HG03280 (cell line): ENCODE measurements around the gene C19orf85.
"Not testable (repeated sequence)": the region's sequence is repeated elsewhere in the genome, so short reads cannot be mapped to it uniquely, and the experiment has no call there.

ENCODE experiments used
- ATAC-seq: cut with Tn5 transposase; IDR thresholded peaks from one replicate; pipeline ENCODE4 v1.9.1; 2021; ENCODE audit warnings: mild to moderate bottlenecking, moderate library complexity; ENCODE audit not compliant: unreplicated experiment

Gene C19orf85

DNA sequence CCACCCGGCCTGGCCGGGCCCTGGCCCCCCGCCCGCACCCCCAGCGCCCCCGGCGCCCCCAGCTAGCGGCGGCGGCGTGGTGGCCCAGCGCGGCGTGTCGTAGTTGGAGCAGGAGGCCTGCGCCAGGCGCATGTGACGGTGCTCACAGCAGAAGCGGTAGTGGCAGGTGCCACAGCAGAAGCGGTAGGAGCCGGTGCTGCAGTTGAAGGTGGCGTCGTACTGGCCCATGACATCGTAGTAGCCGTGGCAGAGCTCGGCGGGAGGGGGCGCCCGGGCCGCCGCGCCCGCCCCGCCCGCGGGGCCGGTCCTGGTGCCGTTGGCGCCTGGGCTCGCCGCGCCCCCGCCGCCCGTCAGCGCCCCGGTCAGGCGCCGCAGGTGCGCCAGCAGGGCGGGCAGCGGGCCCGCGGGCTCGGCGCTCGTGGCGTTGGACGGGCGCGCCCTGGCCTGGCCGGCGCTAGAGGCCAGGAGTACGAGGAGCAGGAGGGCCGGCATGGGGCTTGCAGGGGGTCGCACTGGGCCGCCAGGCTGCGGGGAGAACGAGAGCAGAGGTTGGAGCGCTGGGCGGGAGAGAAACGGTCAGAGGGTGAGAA is 22.1 kb downstream of the C19orf85 start:
- no peak for ATAC-seq

DNA sequence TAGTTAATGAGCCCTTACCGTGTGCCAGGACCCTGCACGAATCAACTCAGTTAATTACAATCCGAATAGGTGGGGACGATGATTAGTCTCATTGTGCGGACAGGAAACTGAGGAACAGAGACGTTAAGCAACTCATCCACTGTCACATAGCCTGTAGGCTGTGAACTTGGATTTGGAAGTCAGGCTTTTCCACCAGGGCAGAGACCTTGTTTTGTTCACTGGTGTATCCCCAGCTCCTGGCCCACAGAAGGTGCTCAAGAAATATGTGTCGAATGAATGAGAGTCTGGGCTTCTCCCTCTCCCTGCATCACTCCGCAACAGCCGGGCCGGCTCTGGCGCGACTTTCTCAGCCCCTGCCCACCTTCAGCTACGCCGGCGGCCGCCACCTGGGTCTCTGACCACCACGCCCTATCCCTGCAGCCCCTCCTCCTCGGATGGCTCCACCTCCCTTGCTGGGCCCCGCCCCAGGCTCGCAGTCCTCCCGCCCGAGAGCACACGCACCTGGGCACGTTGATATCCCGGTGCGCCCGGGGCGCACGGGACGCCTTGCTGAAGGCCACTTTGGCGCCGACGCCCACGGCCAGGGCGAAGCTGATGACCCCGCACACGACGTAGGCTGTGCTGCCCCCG is 22.7 kb downstream of the C19orf85 start:
- no peak for ATAC-seq

DNA sequence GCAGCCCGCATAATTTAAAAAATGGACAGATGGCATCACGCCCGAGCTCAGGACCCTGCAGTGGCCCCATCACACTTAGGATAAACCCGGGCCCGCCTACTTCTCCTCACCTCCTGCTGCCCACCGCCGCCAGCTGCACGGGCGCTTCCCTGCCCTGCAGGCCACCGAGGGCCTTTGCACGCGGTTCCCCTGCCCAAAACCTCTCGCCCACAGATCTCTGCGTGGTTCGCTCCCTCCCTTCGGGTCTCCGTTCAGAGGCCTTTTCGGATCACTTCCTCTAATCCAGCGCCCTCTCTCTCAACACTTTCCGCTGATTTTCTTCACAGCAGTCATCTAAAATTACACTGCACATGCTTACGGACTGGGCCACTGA is 23.2 kb downstream of the C19orf85 start:
- no peak for ATAC-seq

DNA sequence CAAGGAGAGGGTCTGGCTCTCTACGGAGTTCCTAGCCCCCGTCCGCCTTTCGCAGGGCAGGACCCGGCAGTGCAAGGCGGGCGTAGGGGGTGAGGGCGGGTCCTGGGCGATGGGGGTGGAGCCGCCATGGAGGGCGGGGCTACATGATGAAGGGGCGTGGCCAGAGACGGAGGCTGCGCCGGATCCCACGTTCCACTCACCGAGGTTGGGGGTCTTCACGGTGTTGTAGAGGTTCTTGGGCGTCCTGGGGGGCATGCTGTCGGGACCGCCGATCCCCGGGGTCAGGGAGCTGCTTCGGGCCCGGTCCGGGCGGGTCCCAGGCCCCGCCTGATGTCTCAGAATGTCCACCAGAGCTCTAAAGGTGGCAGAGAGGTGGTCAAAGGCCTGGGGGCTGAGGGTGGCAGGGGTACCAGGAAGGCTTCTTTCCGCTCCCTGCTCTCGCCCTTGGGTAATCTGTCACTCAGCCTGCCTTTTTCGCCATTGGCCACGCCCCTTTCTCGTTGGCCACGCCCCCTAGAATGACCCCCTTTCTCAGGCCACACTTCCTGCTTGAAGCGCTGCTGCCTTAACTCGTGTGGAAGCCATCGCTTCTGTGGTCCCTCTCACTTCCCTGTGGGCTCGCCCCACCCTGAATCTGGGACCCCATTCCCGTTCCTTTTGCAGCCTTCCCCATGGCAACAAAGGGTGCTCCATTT is 24.0 kb downstream of the C19orf85 start:
- ATAC-seq = no peak

DNA sequence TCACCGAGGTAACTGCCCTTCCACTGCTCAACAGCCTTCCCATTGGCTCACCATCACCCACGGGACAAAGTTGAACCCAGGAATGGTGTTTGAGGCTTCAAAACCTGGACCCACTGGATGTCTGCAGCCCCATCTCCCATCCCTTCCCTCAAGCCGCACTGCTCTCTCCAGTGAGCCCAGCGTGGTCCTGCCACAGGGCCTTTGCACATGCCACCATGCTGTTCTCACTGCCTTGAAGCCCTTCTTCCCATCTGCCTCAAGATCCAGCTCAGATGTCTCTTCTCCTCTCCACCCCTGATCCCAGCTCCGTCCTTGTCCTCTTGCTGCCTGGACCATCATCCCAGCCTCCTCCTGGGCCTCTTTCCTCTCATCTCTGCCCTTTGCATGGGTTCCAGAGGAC is 25.5 kb downstream of the C19orf85 start:
- ATAC-seq = no peak

DNA sequence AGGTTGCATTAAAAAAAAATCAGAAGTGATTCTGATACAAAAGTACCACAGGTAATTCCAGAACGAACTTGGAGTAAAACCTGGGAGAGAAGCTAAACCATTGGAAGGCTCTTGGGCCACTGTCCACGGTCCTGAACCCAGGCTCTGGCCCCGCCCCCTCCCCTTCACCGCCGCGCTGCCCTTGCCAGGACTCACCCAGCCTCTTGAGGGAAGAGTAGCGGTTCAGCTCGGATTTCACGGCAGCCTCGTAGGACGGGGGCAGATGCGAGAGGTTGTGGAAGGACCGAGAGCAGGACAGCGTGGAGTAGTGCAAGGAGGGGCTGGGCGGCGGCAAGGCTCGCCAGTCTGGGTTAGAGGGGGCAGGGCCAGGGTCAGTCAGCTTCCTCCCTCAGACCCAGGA is 27.1 kb downstream of the C19orf85 start:
- no peak for ATAC-seq

DNA sequence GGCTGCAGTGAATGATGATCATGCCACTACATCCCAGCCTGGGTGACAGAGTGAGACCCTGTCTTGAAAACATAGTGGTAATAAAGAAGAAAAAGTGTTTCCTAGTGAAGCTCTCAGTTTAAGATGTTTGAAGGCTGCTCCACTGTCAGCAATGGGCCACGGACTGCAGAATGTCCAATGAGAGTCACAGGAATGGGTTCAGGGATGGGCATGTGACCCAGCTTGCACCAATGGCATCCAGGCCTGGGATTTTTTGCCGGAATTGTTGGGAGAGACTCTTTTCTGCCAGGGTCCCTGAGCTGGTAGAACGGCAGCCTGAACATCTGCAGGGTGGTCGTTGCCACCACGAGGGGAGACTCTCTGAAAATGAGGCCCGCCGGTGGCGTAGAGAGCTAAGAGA is 27.7 kb downstream of the C19orf85 start:
- no peak for ATAC-seq

DNA sequence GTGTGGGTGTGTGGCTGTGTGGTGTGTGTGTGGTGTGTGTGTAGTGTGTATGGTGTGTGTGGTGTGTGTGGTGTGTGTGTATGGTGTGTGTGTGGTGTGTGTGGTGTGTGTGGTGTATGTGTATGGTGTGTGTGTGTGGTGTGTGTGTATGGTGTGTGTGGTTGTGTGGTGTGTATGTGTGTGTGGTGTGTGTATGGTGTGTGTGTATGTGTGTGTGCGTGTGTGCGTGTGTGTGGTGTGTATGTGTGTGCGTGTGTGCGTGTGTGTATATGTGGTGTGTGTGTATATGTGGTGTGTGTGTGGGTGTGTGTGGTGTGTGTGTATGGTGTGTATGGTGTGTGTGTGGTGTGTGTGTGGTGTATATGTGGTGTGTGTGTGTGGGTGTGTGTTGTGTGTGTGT is 29.5 kb downstream of the C19orf85 start:
- no peak for ATAC-seq

DNA sequence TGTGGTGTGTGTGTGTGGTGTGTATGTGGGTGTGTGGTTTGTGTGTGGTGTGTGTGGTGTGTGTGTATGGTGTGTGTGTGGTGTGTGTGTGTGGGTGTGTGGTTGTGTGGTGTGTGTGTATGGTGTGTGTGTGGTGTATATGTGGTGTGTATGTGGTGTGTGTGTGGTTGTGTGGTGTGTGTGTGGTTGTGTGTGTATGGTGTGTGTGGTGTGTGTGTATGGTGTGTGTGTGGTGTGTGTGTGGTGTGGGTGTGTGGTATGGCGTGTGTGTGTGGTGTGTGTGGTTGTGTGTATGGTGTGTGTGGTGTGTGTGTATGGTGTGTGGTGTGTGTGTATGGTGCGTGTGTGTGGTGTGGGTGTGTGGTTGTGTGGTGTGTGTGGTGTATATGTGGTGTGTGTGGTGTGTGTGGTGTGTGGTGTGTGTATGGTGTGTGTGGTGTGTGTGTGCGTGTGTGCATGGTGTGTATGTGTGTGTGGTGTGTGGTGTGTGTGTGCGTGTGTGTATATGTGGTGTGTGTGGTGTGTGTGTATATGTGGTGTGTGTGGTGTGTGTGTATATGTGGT is 30.1 kb downstream of the C19orf85 start:
- ATAC-seq = no peak

DNA sequence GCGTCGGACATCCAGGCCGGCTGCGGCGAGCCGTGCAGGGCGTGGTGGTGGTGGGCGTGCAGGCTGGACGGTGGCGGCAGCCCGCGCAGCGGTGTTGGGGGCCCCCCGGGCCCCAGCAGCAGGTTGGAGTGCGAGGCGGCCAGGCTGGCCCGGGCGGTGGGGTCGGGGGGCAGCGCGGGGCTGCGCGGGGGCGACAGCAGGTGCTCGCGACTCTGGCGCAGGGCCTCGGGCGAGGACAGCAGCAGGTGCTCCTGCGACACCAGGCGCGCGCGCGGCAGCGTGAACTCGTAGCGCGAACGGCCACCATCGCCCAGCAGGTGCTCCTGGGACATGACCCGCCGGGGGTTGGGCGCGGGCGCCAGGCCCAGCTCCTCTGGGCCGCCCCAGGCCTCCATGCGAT is 31.3 kb downstream of the C19orf85 start:
- ATAC-seq = no peak

DNA sequence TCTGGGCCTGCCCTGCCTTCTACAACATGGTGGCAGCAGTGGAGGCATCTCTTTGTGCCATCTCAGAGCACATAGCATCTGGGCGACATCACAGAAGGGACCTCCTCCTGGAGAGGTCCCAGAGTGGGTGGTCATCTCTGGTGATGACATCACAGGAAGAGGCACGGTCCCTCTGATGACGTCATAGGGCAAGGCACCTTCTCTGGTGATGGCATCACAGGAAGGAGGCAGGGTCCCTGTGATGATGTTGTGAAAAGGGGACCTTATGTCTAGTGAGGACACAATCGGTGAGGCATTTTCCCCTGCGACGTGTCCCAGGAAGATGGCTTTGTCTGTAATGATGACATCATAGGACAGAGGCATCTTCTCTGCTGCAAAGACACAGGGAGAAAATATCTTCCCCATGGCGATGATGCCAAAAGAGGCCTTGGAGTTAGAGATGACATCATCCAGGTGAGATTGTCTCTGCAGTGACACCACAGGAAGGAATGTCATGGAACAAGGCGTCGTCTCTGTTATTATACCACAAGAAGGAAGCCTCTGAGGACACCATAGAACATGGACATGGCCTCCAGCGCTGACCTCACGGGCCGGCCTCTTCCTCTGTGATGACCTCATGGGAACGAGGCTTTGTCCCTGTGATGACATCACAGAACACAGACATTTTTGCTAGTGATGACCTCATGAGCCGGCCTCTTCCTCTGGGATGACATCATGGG is 32.2 kb downstream of the C19orf85 start:
- no peak for ATAC-seq

DNA sequence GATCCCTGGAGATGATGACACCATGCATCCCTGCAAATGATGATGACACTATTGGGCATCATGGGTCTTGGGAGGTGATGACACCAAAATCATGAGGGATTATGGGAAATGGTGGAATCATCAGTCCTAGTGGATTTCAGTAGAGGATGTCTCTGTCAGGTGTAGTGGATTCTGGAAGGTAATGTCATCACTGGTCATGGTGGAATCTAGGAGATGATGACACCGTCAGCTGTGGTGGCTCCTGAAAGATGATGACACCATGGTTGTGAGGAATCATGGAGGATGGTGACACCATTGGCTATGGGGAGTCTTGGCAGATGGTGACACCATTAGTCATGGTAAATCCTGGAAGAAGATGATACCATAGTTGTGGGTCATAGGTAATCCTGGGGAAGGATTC is 33.4 kb downstream of the C19orf85 start:
- no peak for ATAC-seq

DNA sequence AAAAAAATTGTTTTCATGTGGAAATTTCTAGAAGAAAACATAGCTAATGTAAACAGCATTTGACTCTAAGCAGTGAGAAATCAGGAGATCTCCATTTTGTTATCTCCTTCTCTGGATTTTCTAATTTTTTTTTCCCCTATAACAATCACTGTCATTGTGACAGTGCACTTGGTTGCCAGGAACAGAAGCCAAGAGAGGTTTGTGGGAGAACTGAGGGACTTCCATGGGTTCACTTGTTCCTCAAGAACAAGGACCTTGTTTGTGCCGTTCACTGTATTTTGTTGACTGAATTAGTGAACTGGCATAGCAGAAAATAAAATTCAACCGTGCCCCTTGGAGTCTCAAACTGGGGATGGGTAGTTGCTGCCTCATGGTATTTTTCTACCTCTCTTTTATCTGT is 38.5 kb downstream of the C19orf85 start:
- no peak for ATAC-seq

DNA sequence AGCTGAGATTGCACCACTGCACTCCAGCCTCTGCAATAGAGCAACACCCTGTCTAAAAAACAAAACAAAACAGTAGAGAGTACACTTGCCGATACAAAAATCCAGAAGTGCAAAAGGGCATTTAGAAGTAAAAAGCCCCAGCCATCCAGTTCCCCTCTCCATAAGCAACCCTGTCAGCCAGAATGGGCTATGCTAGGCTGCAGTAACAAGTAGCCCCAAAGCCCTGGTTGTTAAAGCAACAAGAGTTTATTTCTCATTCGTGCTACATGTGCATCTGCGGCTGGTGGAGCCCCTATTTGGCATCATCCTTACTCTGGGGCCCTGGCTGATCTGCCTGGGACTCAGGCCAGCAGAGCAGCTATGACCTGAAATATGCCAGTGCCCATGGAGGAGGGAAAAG is 40.0 kb downstream of the C19orf85 start:
- no peak for ATAC-seq

DNA sequence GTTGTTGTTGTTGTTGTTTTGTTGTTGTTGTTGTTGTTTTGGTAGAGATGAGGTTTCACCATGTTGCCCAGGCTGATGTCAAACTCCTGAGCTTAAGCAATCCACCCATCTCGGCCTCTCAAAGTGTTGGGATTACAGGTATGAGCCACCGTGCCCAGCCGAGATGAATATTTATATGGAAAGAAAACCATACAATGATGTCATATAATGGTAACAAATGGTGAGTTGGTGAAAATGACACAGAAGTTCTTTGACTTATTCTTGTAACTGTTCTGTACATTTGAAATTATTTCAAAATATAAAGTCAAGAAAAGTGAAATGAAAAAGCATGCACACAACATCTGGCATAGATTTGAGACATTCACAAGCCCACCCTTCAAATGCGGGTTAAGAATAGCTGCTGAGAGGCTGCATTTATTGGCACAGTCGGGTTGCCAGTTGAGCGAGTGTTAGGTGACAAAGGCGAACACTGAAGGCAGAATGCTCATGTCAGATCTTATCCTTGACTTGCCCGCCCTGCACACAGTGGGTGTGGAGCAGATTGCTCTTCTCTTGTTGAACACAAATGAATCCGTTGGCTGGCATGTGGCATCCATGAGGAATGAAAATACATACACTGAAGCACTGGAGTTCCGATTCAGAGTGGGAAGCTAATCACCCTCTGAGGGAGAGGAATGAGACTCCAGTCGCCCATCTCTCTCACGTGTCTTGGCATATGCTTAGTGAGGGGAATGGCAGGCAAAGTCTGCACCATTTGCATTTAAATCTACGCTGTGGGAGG is 41.1 kb downstream of the C19orf85 start:
- no peak for ATAC-seq

DNA sequence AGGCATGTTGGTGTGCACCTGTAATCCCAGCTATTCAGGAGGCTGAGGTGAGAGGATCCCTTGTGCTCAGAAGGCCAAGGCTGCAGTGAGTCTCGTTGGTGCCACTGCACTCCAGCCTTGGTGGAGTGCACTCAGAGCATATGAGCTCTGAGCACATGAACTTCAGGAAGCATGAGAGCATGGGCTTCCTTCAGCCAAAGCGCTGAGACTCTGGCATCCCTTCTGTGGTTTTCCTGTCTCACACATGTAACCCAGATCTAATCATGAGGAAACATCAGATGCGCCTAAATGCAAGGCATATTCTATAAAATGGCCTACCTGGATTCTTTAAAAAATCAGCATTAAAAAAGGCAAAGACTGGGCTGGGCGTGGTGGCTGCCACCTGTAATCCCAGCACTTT is 43.3 kb downstream of the C19orf85 start:
- ATAC-seq = not testable (repeated sequence)

DNA sequence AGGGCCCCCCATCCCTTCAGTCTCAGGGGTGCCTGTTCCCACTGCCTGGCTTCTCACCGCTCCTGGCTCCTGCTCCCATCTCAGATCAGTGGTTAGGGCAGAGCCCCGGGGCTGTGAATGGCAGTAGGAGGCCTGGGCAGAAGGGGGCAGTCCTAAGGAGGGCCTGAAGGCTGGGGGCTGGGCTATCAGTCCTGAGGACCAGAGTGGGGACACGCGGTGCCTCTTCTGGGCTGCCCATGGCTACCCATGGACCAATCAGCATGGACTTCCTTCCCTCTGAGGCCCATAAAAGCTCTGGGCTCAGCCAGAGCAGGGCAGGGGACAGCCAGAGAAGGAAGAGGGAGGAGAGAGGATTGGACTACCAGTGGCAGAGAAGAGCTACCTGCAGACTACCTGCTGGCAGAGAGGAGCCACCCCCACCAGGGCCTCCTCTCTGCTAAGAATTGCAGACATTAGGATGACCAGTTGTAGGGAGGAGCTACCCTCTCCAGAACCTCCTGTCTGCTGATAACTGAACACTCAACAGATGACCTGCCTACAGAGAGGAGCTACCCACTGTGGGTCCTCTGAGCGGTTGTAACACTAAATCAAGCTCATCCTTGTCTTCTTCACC is 44.8 kb downstream of the C19orf85 start:
- ATAC-seq = no peak

DNA sequence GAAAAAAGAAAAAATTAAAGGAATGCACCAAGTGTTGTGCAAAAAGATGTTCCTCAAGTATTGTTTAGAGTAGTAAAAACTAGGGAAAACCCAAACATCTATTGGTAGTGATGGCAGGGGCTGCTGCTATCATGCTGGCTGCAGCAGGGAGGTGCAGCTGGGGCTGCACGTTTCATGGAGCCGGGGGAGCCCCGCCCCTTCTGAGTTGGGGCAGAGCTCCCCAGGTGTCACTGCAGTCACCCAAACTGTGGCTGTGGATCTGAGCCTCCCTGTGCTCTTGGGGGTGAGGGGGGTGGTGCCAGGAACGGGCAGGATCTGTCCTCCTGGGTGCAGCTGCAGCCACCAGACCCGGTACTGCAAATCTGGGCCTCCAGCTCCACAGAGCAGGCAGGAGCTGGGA is 45.4 kb downstream of the C19orf85 start:
- no peak for ATAC-seq

DNA sequence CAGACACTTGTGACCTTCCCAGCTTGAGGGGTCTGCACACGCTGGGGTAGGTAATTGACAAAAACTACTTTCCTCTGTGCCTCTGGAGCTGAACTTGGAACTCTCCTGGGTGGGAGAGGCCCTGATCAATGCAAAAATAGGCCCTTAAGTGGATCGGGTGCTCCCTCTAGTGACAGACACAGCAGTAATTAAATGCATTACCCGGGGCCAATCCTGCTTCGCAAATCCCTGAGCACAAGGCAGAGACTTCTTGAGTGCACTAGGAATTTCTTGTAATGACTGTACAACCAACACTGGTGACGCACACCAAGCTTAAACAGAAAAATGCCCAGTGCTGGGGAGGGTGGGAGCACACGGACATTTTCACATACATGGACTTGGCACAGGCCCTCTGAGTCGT is 46.4 kb downstream of the C19orf85 start:
- no peak for ATAC-seq
